ENCODE results near the gene HLA-C. TPM values are rescaled to one million over a fixed set of nuclear protein-coding genes. Genes with fewer than 3 reads are reported as not detected.

Gene HLA-C
- total and polyA plus RNA-seq, 9 of the 15 experiments (the other 6 are each of a cell fraction or from before 2014, with no cell fraction given) = 0.23 to 4.9 (median 1.2) TPM

- TF ChIP-seq UBTF (IDR thresholded peaks at IDR 0.05; ENCODE audit: borderline replicate concordance in 1 of 2, low read depth in 2 of 2, low read length in 2 of 2) (no peak), IFI16 (CRISPR knock-in tag; IDR thresholded peaks at IDR 0.05) (no peak), SMAD4 (CRISPR knock-in tag; conservative IDR thresholded peaks at IDR 0.05) (no peak), ZNF124 (CRISPR knock-in tag; IDR thresholded peaks at IDR 0.05) (no peak), BDP1 (IDR thresholded peaks at IDR 0.05; ENCODE audit: insufficient read depth, insufficient read length) (no peak), CUX1 (CRISPR knock-in tag; IDR thresholded peaks at IDR 0.05) (no peak), MED1 (CRISPR knock-in tag; IDR thresholded peaks at IDR 0.05; ENCODE audit: borderline replicate concordance) (no peak), ADNP (tag; IDR thresholded peaks at IDR 0.05) (no peak)
Observed at GRCh38 chr6:31267651-31268368, 4.1 kb downstream of the HLA-C start (continued).
